ENCODE results near the gene APRT. TPM values are rescaled to one million over a fixed set of nuclear protein-coding genes. Genes with fewer than 3 reads are reported as not detected.

The APRT gene
- total and polyA plus RNA-seq, 2 of the 8 experiments (the other 6 are each of a cell fraction or from before 2014, with no cell fraction given): 221 to 267 TPM

- no peak for TF ChIP-seq HDAC2 (IDR thresholded peaks at IDR 0.05; ENCODE audit: borderline replicate concordance in 1 of 2, low read depth in 2 of 2, low read length in 2 of 2)
These were observed 25.1 kb upstream of the APRT start (continued) for GRCh38 chr16:88836791-88837190.

All from H1 (cell line).